ENCODE measurements around the gene PCBP2. TPM values are rescaled to one million over a fixed set of nuclear protein-coding genes. Genes with fewer than 3 reads are reported as not detected.
A peak's percentile ranks its signal among the peaks of the same experiment; 100 is the strongest.

The PCBP2 gene
- total and polyA plus RNA-seq, 2 donors (not counting 1 experiment from before 2014, with no cell fraction given), result 271 to 315 TPM

DNA sequence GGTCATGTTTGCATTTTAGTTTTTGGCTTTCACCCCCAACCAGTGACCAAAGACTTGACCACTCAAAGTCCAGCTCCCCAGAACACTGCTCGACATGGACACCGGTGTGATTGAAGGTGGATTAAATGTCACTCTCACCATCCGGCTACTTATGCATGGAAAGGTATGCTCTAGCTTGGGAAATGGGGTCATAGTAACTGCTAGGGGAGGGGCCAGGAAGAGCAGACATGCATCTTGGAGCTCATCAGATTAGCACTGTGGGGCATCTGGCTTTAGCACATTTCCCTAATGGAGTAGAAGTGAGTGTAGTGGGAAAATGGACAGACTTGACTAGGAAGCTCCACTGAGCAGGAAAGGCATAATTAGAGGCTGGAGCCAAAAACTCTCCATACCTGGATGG lies 2.8 kb downstream of the PCBP2 start:
- Histone ChIP-seq H3K9me3 (ENCODE audit: control insufficient read depth, insufficient read depth, low read depth, low read length) (no peaks in the 10 kb centered on the region), H3K4me1 (ENCODE audit: control insufficient read depth, extremely low read depth, insufficient read depth, low read length) (peaks cover 4% of the 10 kb centered on the region), H3K79me2 (ENCODE audit: control insufficient read depth, insufficient read depth, low read length) (peaks cover 66% of the 10 kb centered on the region), H3K9ac (ENCODE audit: insufficient read depth, low read length) (no peak overlapping the region), H4K20me1 (ENCODE audit: control insufficient read depth, extremely low read depth, insufficient read depth, low read length) (peaks cover 17% of the 10 kb centered on the region), H3K4me3 (replicated peaks in 1 of 4; ENCODE audit: control extremely low read depth in 1 of 4, insufficient read depth in 1 of 4, low read depth in 3 of 4, low read length in 4 of 4) (peak overlapping the region in 3 of 4 experiments; percentile 8 to 100 (median 94)), H3K27me3 (ENCODE audit: control insufficient read depth, insufficient read depth, low read length) (no peaks in the 10 kb centered on the region), H3K27ac (ENCODE audit: insufficient read depth, low read length) (no peak overlapping the region), H3K36me3 (ENCODE audit: control insufficient read depth, insufficient read depth, low read length) (peaks cover 20% of the 10 kb centered on the region), H3K4me2 (ENCODE audit: extremely low read depth, insufficient read depth, low read length) (peak overlapping the region; percentile 61), H2AFZ (ENCODE audit: low read length) (no peak overlapping the region)
- no peak for DNase-seq (ENCODE audit: low read depth in 2 of 2)
- TF ChIP-seq, protein P1, sequence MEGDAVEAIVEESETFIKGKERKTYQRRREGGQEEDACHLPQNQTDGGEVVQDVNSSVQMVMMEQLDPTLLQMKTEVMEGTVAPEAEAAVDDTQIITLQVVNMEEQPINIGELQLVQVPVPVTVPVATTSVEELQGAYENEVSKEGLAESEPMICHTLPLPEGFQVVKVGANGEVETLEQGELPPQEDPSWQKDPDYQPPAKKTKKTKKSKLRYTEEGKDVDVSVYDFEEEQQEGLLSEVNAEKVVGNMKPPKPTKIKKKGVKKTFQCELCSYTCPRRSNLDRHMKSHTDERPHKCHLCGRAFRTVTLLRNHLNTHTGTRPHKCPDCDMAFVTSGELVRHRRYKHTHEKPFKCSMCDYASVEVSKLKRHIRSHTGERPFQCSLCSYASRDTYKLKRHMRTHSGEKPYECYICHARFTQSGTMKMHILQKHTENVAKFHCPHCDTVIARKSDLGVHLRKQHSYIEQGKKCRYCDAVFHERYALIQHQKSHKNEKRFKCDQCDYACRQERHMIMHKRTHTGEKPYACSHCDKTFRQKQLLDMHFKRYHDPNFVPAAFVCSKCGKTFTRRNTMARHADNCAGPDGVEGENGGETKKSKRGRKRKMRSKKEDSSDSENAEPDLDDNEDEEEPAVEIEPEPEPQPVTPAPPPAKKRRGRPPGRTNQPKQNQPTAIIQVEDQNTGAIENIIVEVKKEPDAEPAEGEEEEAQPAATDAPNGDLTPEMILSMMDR (conservative IDR thresholded peaks at IDR 0.05 in 1 of 2, IDR thresholded peaks at IDR 0.05 in 1 of 2; ENCODE audit: low read depth in 1 of 2, low read length in 2 of 2), result no peak
- TF ChIP-seq EZH2 (IDR thresholded peaks at IDR 0.05; ENCODE audit: low read length, missing control alignments), result no peak

DNA sequence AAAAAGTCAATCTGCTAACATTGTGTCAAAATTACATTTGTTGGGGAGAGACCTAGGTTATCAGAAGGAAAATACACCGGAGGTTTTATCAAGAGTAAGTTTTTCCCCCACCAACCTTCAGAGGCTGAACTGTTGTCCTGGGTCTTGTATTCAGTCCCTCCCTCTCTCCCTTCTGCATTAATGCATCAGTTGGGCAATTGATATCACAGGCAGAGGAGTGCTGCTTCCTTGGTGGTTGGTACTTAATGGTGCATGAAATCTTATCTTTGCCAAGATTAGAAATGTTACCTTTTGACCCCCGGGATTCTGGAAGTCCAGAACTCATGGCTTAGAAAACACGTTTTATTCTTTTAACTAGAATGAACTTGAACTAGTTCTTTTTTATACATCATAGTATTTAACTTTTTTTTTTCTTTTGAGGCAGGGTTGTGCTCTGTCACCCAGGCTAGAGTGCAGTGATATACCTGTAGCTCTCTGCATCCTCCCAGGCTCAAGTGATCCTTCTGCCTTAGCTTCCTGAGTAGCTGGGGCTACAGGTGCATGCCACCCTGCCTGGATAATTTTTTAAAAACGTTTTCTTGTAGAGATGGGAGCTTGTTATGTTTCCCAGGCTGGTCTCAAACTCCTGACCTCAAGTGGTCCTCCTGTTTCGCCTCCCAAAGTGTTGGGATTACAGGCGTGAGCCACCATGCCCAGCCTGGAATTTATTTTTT lies 4.9 kb downstream of the PCBP2 start:
- no peak overlapping the region for H3K27ac ChIP-seq (ENCODE audit: insufficient read depth, low read length)
- H2AFZ ChIP-seq (ENCODE audit: low read length), result no peak overlapping the region
- no peaks in the 10 kb centered on the region for H3K9me3 ChIP-seq (ENCODE audit: control insufficient read depth, insufficient read depth, low read depth, low read length)
- peaks cover 17% of the 10 kb centered on the region for H4K20me1 ChIP-seq (ENCODE audit: control insufficient read depth, extremely low read depth, insufficient read depth, low read length)
- peaks cover 86% of the 10 kb centered on the region for H3K79me2 ChIP-seq (ENCODE audit: control insufficient read depth, insufficient read depth, low read length)
- H3K4me2 ChIP-seq (ENCODE audit: extremely low read depth, insufficient read depth, low read length), result no peak overlapping the region
- peaks cover 28% of the 10 kb centered on the region for H3K36me3 ChIP-seq (ENCODE audit: control insufficient read depth, insufficient read depth, low read length)
- H3K27me3 ChIP-seq (ENCODE audit: control insufficient read depth, insufficient read depth, low read length), result no peaks in the 10 kb centered on the region
- H3K9ac ChIP-seq (ENCODE audit: insufficient read depth, low read length), result no peak overlapping the region
- no peak overlapping the region for H3K4me3 ChIP-seq (replicated peaks in 1 of 4; ENCODE audit: control extremely low read depth in 1 of 4, insufficient read depth in 1 of 4, low read depth in 3 of 4, low read length in 4 of 4)
- H3K4me1 ChIP-seq (ENCODE audit: control insufficient read depth, extremely low read depth, insufficient read depth, low read length), result peaks cover 8% of the 10 kb centered on the region
- no peak for DNase-seq (ENCODE audit: low read depth in 2 of 2)
- TF ChIP-seq, protein P1 (conservative IDR thresholded peaks at IDR 0.05 in 1 of 2, IDR thresholded peaks at IDR 0.05 in 1 of 2; ENCODE audit: low read depth in 1 of 2, low read length in 2 of 2), result no peak
- no peak for TF ChIP-seq EZH2 (IDR thresholded peaks at IDR 0.05; ENCODE audit: low read length, missing control alignments)

DNA sequence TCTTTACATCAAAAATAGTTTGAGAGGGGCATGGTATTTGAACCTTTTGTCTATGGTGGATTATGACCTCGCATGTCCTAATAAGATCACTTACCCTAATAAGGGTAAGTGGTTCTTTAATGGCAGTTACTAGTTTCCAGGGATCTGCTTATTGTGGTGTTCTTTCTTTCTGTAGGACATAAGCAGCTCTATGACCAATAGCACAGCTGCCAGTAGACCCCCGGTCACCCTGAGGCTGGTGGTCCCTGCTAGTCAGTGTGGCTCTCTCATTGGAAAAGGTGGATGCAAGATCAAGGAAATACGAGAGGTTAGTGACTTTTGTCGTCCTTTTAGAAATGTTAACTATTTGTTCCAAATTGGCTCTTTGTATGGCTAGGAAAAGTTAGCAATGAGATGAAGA lies 7.2 kb downstream of the PCBP2 start:
- Histone ChIP-seq H3K9me3 (ENCODE audit: control insufficient read depth, insufficient read depth, low read depth, low read length) (no peaks in the 10 kb centered on the region), H4K20me1 (ENCODE audit: control insufficient read depth, extremely low read depth, insufficient read depth, low read length) (peaks cover 9% of the 10 kb centered on the region), H3K36me3 (ENCODE audit: control insufficient read depth, insufficient read depth, low read length) (peaks cover 38% of the 10 kb centered on the region)

More for the DNA sequence above, 7.2 kb downstream of the PCBP2 start:
- TF ChIP-seq, protein P1 (conservative IDR thresholded peaks at IDR 0.05 in 1 of 2, IDR thresholded peaks at IDR 0.05 in 1 of 2; ENCODE audit: low read depth in 1 of 2, low read length in 2 of 2), result no peak
- no peak for TF ChIP-seq EZH2 (IDR thresholded peaks at IDR 0.05; ENCODE audit: low read length, missing control alignments)
- Histone ChIP-seq H3K9ac (ENCODE audit: insufficient read depth, low read length) (no peak overlapping the region), H3K27ac (ENCODE audit: insufficient read depth, low read length) (no peak overlapping the region), H3K27me3 (ENCODE audit: control insufficient read depth, insufficient read depth, low read length) (no peaks in the 10 kb centered on the region), H3K4me3 (replicated peaks in 1 of 4; ENCODE audit: control extremely low read depth in 1 of 4, insufficient read depth in 1 of 4, low read depth in 3 of 4, low read length in 4 of 4) (no peak overlapping the region), H3K4me1 (ENCODE audit: control insufficient read depth, extremely low read depth, insufficient read depth, low read length) (peaks cover 8% of the 10 kb centered on the region), H3K79me2 (ENCODE audit: control insufficient read depth, insufficient read depth, low read length) (peaks cover 88% of the 10 kb centered on the region), H3K4me2 (ENCODE audit: extremely low read depth, insufficient read depth, low read length) (no peak overlapping the region), H2AFZ (ENCODE audit: low read length) (no peak overlapping the region)
- DNase-seq (ENCODE audit: low read depth in 2 of 2), result no peak
